Measurements from ENCODE around the gene LRSAM1.

Gene LRSAM1

GRCh38 chr9:127500862-127501261, 49.6 kb downstream of the LRSAM1 start:
- DNase-seq, result no peak

- DNase-seq, result no peak
Measured at GRCh38 chr9:127501821-127502343, 50.6 kb downstream of the LRSAM1 start.

DNA sequence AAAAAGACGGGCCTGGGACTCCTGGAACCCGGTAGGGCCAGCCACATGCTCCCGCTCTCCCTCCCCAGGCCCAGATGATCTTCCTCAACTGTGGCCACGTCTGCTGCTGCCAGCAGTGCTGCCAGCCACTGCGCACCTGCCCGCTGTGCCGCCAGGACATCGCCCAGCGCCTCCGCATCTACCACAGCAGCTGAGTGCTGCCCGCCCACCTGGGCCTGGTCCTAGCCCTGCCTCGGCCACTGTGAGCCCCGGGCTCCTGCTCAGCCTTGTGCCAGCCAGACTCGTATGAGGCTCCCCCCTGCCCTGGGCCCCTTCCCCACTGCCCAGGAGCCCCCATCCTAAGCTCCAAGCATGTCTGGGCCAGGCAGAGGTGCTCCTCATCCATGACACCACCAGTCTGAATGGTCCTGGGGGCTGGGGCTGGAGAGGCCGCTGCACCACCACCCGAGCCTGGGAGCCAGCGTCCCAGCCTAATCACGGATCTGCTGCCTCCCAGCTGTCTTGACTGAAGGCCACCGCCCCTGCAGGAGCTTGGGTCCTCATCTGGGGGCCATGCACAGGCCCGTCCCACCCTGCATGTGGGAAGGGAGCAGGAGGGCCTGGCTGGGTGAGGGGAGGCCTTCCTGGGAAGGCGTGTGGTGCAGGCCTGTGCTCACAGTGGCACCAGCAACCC, 51.5 kb downstream of the LRSAM1 start:
- no peak for DNase-seq

DNA sequence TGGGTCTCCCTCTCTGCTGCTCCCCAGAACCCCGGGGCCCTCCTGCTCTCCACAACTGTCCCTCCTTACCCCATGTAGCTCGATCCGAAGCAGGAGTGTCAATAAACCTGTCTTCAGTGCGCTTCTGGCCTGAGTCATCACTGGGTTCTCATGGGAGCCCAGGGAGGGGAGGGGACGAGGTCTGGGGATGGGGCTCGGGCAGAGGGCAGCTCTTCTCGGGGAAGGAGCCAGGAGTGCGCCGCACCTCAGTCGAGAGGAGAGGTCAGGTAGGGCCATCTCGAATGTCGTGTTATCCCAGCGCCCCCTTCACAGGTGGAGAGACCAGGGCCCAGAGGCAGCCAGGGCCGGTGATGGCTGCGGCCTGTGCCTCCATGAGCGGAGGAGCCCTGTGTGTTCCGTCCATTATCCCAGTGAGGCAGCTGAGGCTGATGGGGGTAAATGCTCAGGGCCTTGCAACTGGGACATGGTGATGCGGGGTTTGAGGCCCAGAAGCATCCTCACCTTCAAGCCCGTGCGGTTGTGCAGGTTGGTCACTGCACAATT, 52.1 kb downstream of the LRSAM1 start:
- DNase-seq, result no peak

DNA sequence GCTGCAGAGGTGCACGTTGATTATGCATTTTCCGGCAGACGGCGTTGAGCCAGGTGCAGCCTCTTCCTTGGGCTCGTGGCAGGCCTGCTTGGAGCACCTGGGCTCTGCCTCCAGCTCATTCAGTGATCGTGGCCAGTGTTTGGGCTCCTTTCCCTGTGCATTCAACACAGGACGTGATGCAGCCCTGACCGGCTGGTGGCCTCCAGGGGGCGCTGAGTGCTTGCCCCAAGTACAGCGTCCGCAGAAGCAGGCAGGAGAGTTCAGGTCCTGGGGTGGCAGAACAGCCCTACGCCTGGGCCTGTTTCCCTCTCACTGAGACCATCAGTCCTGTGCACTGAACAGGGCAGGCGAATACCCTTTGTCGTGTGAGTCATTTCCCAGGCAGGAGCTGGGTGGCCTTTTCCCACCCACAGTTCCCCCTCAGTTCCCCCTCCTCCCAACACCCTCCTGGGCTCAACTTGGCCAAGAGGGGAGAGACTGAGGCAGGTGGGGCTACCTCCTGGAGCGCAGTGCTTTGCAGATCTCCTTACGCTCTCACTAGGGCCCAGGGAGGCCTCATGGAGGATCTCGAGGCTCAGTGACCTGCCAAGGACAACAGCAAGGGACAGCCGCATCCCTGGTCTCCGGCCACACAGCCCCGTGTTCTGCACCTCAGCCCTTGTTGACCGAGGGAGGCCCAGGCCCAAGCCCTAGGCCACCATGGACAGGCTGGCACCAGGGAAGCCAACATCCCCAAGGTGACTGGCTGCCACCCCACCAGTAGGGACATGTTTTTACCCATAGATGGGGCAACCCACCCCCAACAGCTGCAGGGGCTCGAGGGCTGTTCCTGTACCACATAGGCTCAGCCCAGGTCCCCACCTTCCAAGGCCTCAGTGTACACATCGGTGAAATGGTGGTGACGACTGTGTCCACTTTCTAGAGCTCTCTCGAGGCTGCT, 52.9 kb downstream of the LRSAM1 start:
- peak; percentile 81 for DNase-seq

DNA sequence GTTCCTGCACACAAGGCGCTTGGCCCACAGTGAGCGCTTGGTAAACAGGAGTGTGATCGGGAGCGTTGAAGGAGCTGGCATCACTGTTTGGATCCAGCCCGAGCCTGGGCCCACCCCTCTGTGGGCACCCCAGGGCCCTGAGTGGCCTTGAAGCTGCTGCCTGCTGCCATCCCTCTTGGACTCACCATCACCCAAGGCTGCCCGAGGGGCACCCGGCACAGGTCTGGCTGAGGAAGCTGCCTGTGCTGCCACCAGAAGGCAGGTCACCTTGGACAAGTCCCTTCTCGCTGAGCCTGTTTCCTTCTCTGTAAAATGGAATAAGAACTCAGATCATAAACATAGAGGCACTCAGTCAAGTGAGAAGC, 53.6 kb downstream of the LRSAM1 start:
- no peak for DNase-seq

- DNase-seq, result peak; percentile 16
Measured at GRCh38 chr9:127505396-127506116, 54.2 kb downstream of the LRSAM1 start.

DNA sequence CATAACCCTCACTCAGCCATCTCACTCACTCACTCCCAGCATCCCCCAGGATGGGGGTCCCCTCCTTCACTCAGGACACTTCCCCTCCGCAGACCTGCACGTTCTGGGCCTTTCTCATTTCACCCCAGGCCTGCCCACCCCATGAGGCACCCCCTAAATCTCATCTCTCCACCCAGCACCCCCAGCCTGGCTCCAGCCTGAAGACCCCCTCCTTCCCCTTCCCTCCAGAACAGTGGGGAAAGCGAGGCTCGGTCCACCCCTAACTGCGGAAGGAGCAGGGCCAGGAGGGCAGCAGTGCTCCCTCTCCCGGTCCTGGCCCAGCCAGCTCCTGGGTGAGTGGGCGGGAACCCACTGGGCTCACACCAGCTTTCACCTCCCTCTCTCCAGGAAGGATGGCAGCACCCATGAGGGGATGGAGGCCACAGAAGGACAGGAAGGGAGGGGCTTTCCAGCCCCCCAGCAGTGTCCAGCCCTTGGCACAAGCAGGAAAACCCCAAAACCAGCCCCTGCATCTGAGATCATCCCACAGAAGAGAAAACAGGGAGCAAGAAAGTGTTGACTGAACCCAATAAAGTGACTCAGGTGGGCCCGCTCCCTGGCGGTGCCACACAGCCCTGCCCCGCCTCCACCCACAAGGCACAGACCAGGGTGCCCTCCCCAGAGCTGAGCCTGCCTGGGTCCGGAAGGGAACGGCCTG, 55.0 kb downstream of the LRSAM1 start:
- no peak for DNase-seq

- no peak for DNase-seq
Measured at GRCh38 chr9:127506814-127507750, 55.8 kb downstream of the LRSAM1 start.

DNA sequence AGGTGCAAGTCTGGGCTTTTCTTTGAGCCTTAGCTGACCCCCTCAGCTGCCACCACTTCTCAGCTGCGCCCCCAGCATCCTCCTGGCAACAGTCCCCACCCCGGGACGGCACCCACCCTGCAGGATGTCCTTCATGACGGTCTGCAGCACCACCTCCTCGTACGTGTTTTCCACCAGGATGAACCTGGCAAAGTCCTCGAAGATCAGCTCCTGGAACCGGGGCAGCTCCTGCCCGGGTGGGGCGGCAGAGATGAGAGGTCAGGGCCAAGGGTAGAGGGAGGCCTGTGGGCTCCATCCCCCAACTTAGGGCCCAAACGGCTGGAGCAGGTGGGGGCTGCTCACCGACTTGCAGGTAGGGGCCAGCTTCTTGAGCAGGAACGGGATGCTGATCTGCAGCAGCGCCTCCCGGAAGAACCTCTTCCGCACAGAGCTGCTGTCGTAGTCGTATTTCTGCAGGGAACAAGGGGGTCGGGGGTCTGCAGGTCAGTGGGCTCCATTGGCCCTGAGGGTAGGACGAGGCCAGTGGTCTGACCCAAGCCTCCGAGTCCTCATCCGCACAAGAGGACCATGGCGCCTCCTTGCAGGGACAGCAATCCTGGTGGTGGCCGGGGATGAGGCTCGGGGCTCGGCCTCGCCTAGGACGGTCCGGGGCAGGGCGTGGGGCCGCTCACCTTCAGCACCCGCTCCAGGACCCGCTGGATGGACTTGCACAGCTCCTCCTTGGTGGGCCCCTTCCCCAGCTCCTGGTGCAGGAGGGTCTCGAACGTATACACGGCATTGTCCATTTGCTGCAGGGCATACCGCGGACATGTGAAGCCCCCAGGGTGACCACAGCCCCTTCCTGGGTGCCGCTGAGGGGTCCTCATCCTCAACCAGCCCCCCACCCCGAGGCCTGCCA, 56.7 kb downstream of the LRSAM1 start:
- DNase-seq, result no peak

- DNase-seq, result no peak
Measured at GRCh38 chr9:127508901-127509260, 57.6 kb downstream of the LRSAM1 start.

- DNase-seq, result no peak
Measured at GRCh38 chr9:127509261-127509954, 58.1 kb downstream of the LRSAM1 start.

DNA sequence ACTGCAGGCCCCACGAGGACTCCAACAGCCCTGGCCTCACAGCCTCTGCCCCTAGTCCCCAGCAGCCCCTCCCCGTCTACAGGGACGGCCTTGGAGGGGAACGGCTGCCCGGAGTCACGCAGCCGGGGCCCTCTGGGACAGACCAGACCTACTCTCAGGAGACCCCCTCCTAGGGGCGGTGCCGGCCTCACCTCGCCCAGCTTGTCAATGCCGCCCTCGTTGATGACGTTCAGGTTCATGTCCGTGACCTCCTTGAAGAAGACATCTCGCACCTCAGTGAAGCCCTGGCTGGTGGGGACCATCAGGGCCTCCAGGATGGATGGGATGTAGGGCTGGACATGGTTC, 58.6 kb downstream of the LRSAM1 start:
- DNase-seq, result no peak

DNA sequence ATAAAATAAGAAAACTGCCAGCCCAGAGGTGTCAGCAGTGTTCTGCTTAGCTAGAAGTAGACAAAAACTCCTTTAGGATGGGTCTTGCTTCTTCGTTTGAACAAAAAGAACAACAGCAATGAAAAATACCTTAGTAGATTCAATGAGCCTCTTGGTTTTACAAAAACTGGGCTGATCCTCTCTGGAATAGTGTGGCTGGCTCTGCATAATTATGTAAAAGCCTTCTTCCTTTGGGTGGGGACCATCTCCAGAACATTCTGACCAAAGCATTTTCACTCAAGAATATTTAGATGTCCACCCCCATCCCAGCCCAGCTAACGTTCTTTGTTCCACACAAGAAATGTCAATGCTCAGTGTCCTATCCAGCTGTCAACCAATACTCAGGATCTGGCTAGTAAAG, 63.2 kb downstream of the LRSAM1 start:
- no peak for DNase-seq

GRCh38 chr9:127516835-127517607, 65.7 kb downstream of the LRSAM1 start:
- no peak for DNase-seq

- no peak for DNase-seq
Measured at GRCh38 chr9:127517620-127518019, 66.3 kb downstream of the LRSAM1 start.

- no peak for DNase-seq
Measured at GRCh38 chr9:127518091-127518856, 67.0 kb downstream of the LRSAM1 start.

Measured in CD4-positive, alpha-beta T cell treated with Interleukin-10 for 1 hour (primary cell).